ENCODE data around the gene FER.

FER gene

GRCh38 chr5:109246395-109246794 lies 498.7 kb downstream of the FER start:
- Mint-ChIP-seq H3K27ac (no peak overlapping the region), H3K27me3 (no peaks in the 10 kb centered on the region), H3K9me3 (peaks cover 6% of the 10 kb centered on the region), H3K36me3 (peaks cover 7% of the 10 kb centered on the region), H3K4me1 (no peaks in the 10 kb centered on the region), H3K4me3 (no peak overlapping the region)

All from activated naive CD4-positive, alpha-beta T cell treated with anti-CD3 and anti-CD28 coated beads, Interleukin-2, amount 50 U/mL, for 24 hours (primary cell).